ENCODE results near the gene GLUD2. TPM values are rescaled to one million over a fixed set of nuclear protein-coding genes. Genes with fewer than 3 reads are reported as not detected.
"Not testable (repeated sequence)": the region's sequence is repeated elsewhere in the genome, so short reads cannot be mapped to it uniquely, and the experiment has no call there.

The GLUD2 gene
- total RNA-seq (2021; fragmentation: NEBNext Ultra II Directional; extraction: Animal tissue kit (Norgen Biotek cat#: 25700)), result 0.26 and 0.42 TPM in 2 replicates
- 0.08 and 0.14 TPM in 2 replicates for polyA plus RNA-seq (2011; rRNA removed)
- 0.22 TPM for polyA plus RNA-seq (2011; cell fraction: cytosol; rRNA removed)
- polyA plus RNA-seq (2011; cell fraction: nucleus; rRNA removed), result 0.61 TPM
- polyA plus RNA-seq (2012, experiment 1 of 2), result 0.73 to 0.92 TPM (median 0.82 TPM) in 4 replicates
- 0.10 TPM for polyA plus RNA-seq (2012, experiment 2 of 2)
- 0.39 TPM for polyA plus RNA-seq (2013, experiment 1 of 2)
- 0.53 TPM for polyA plus RNA-seq (2013, experiment 2 of 2)
- polyA minus RNA-seq (2011; rRNA and poly(A)+ RNA removed), result 1.0 and 1.2 TPM in 2 replicates
- polyA minus RNA-seq (2011; cell fraction: cytosol; rRNA and poly(A)+ RNA removed), result not detected
- 1.00 TPM for polyA minus RNA-seq (2011; cell fraction: nucleus; rRNA and poly(A)+ RNA removed)
- long read RNA-seq, experiment 1, result 0 reads
- long read RNA-seq, experiment 2, result 0 reads

DNA sequence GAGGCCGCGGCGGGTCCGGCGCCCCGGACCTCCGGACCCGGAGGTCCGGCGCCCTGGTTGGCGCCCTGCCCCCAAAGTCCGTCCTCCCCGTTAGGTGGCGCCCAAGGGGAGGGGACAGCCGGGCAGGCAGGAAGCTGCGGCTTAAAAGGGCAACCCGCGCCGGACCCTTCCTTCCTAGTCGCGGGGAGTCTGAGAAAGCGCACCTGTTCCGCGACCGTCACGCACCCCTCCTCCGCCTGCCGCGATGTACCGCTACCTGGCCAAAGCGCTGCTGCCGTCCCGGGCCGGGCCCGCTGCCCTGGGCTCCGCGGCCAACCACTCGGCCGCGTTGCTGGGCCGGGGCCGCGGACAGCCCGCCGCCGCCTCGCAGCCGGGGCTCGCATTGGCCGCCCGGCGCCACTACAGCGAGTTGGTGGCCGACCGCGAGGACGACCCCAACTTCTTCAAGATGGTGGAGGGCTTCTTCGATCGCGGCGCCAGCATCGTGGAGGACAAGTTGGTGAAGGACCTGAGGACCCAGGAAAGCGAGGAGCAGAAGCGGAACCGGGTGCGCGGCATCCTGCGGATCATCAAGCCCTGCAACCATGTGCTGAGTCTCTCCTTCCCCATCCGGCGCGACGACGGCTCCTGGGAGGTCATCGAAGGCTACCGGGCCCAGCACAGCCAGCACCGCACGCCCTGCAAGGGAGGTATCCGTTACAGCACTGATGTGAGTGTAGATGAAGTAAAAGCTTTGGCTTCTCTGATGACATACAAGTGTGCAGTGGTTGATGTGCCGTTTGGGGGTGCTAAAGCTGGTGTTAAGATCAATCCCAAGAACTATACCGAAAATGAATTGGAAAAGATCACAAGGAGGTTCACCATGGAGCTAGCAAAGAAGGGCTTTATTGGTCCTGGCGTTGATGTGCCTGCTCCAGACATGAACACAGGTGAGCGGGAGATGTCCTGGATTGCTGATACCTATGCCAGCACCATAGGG is at the start of gene GLUD2:
Gene GLUD2 (plus strand): TSS at position 170 of the 979 bp plus-strand sequence. CDS start 75 bp downstream, at position 245.
- H3K9me3 ChIP-seq (ENCODE audit: insufficient read depth in 2 of 2, low read depth in 1 of 2, low read length in 1 of 2), result peaks cover 11 to 25% of the 10 kb centered on the region in 2 experiments; a peak in 3 of 4 replicates
- H2BK120ac ChIP-seq (replicated peaks; ENCODE audit: low read depth, low read length); H3K18ac ChIP-seq (ENCODE audit: extremely low read depth, low read length); H3K4me1 ChIP-seq (replicated peaks in 1 of 4; ENCODE audit: control insufficient read depth in 3 of 4, insufficient read depth in 4 of 4, low read length in 3 of 4); H3K23me2 ChIP-seq (ENCODE audit: low read depth, low read length); H2BK20ac ChIP-seq (ENCODE audit: low read length); H3K4me3 ChIP-seq (ENCODE audit: extremely low read depth in 1 of 4, insufficient read depth in 2 of 4, low read depth in 3 of 4, low read length in 4 of 4); H4K5ac ChIP-seq (ENCODE audit: insufficient read length, low read depth, low read length); H2BK5ac ChIP-seq (ENCODE audit: low read depth, low read length); POLR2A ChIA-PET (ENCODE audit: partially characterized antibody); H4K91ac ChIP-seq (replicated peaks; ENCODE audit: insufficient read length, low read length); H3K27me3 ChIP-seq (replicated peaks in 1 of 4; ENCODE audit: control insufficient read depth in 3 of 4, extremely low read depth in 1 of 4, insufficient read depth in 3 of 4, low read length in 3 of 4); H3K79me2 ChIP-seq (ENCODE audit: control insufficient read depth in 1 of 2, insufficient read depth in 2 of 2, low read length in 2 of 2); CTCF ChIA-PET (ENCODE audit: partially characterized antibody); H3K4me2 ChIP-seq (ENCODE audit: insufficient read depth in 1 of 2, low read depth in 2 of 2, low read length in 2 of 2); H2AFZ ChIP-seq (ENCODE audit: low read length); H3K23ac ChIP-seq (ENCODE audit: insufficient read length); H4K8ac ChIP-seq (ENCODE audit: extremely low read depth, insufficient read depth, low read length); H2BK15ac ChIP-seq (ENCODE audit: low read length); H3K9ac ChIP-seq (replicated peaks in 1 of 4; ENCODE audit: extremely low read depth in 1 of 4, low read depth in 3 of 4, low read length in 3 of 4); H2AK5ac ChIP-seq (ENCODE audit: low read depth, low read length); H3K27ac ChIP-seq (ENCODE audit: low read depth, low read length); H3K14ac ChIP-seq (ENCODE audit: insufficient read length); H3K79me1 ChIP-seq (ENCODE audit: low read depth, low read length); FAIRE-seq; H2BK12ac ChIP-seq (ENCODE audit: low read depth, low read length); H4K20me1 ChIP-seq (replicated peaks in 1 of 2; ENCODE audit: control insufficient read depth in 1 of 2, insufficient read depth in 2 of 2, low read length in 2 of 2); H3K36me3 ChIP-seq (ENCODE audit: control insufficient read depth in 2 of 4, insufficient read depth in 4 of 4, low read length in 3 of 4); H3K56ac ChIP-seq (replicated peaks; ENCODE audit: insufficient read length, low read depth, low read length); H3K4ac ChIP-seq (replicated peaks; ENCODE audit: insufficient read length, low read depth, low read length): not testable (repeated sequence)
- 91% methylated on average over 6 of the region's 82 CpGs; no CpG with 5 or more reads in 1 of the 2 experiments for WGBS, 2 experiments (ENCODE audit: extremely low coverage in 1 of 2, insufficient coverage in 1 of 2, insufficient read length in 1 of 2, insufficient replicate concordance in 2 of 2, low coverage in 1 of 2, low lambda C conversion rate in 2 of 2, missing lambda C conversion rate in 1 of 2)
- peak; percentile 17 to 60 for DNase-seq (ENCODE audit: low read depth in 1 of 2, low spot score in 2 of 2)

Measured in H1 (cell line).